Gastroesophageal sphincter (tissue), 4 donors: ENCODE data around the gene CXCL17. TPM values are rescaled to one million over a fixed set of nuclear protein-coding genes. Genes with fewer than 3 reads are reported as not detected.

Source experiments
- ATAC-seq: fragments of 150-250 bp; one replicate; pipeline ENCODE4 v1.9.1; 2016; ENCODE audit warnings: mild to moderate bottlenecking, moderate library complexity
- H3K27ac ChIP-seq, 4 donors: fragments of 200-600 bp; sonication (generic) in 3 of 4; 1 replicate in 3 of 4; 2 replicates in 1 of 4; pipeline ENCODE4 v1.5.1; 2016 to 2019
- H3K27me3 ChIP-seq: fragments of 200-600 bp; sonication (generic); one replicate; pipeline ENCODE4 v1.5.1; 2019
- H3K36me3 ChIP-seq, 2 donors: fragments of 200-600 bp; sonication (generic); one replicate each; pipeline ENCODE4 v1.5.1; 2019; ENCODE audit warnings: control low read depth in 1 of 2
- H3K4me1 ChIP-seq, 3 donors: fragments of 200-600 bp; sonication (generic); 1 replicate in 2 of 3; 2 replicates in 1 of 3; pipeline ENCODE4 v1.5.1; 2016 to 2019; ENCODE audit warnings: control low read depth in 2 of 3
- H3K4me3 ChIP-seq, 2 donors: fragments of 200-600 bp; sonication (generic); one replicate each; pipeline ENCODE4 v1.5.1; 2019; ENCODE audit warnings: mild to moderate bottlenecking in 1 of 2, moderate library complexity in 1 of 2
- H3K9me3 ChIP-seq, 3 donors: fragments of 200-600 bp; sonication (generic); one replicate each; pipeline ENCODE4 v1.5.1; 2017 to 2019; ENCODE audit warnings: control low read depth in 2 of 3
- EP300 ChIP-seq: sonication (generic); formaldehyde crosslinking; IDR thresholded peaks from one replicate; pipeline ENCODE4 v1.6.1; 2017; ENCODE audit warnings: antibody characterized with exemption, mild to moderate bottlenecking
- POLR2A ChIP-seq, 2 donors: fragments of 450-650 bp; IDR thresholded peaks; one replicate each; pipeline ENCODE4 v1.6.1; 2017; ENCODE audit warnings: antibody characterized with exemption in 2 of 2, mild to moderate bottlenecking in 2 of 2, moderate library complexity in 1 of 2
- POLR2AphosphoS5 ChIP-seq: sonication (generic); formaldehyde crosslinking; IDR thresholded peaks from one replicate; pipeline ENCODE4 v1.6.1; 2017; ENCODE audit warnings: antibody characterized with exemption
- WGBS, 2 donors: methylation state at CpG; one replicate each; pipeline ENCODE4 v1.1.5; 2018; ENCODE audit warnings: low coverage in 1 of 2; 5-methylcytosine and 5-hydroxymethylcytosine counted together
- small RNA-seq, 4 donors: library from RNA; depleted of rRNA; stranded (forward); fragments of <200 nt; gene quantifications; one replicate each; pipeline ENCODE3, GENCODE V24; 2016
- total RNA-seq, 4 donors: library from RNA; depleted of rRNA; stranded (reverse); fragments of >200 nt; gene quantifications; one replicate each; pipeline ENCODE4 v1.1.0, GENCODE V29; 2016
- TF ChIP-seq, protein P1 (sequence below), 4 experiments: fragments of 200-600 bp in 2 of 4; fragments of 450-650 bp in 2 of 4; sonication (generic) in 1 of 4; IDR thresholded peaks; one replicate each; pipeline ENCODE4 v1.5.1; 2017 to 2019; ENCODE audit warnings: antibody characterized with exemption in 4 of 4, mild to moderate bottlenecking in 2 of 4, moderate library complexity in 2 of 4

CXCL17 gene
- total RNA-seq, 4 donors from 2014 or later: 6.5 TPM; not detected in 3

DNA sequence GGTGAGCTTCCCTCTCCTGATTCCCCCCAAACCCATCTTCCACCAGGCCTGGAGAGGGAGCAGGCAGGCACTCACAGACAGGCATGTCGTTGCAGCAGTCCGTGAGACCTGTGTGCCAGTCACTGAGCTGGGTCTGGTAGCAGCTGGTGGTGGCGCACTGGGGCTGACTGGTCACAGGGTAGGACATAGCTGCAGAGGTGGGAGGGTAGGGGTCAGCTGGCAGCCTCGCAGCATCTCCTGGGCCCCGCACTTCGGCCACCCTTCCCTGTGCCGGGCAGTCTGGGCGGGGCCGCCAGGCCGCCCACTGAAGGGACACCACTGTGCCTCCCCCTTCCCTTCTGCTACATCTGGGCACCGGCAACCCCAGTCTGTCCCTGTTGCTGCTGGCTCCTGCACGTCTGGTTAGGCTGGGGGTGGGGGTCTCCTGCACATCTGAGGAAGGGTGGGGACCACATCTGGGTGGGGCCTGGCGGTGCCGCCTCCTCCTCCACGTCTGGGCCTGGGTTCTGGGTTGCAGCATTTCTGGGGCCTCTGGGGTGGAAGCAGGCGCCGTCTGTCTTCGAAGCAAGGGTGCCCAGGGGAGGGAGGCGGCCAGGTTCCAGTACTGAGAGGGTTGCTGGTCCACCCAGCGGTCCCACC is 53.8 kb downstream of the CXCL17 start:
- TF ChIP-seq POLR2AphosphoS5 (no peak), POLR2A (IDR thresholded peaks at IDR 0.05) (no peak), EP300 (no peak)
- TF ChIP-seq, protein P1, sequence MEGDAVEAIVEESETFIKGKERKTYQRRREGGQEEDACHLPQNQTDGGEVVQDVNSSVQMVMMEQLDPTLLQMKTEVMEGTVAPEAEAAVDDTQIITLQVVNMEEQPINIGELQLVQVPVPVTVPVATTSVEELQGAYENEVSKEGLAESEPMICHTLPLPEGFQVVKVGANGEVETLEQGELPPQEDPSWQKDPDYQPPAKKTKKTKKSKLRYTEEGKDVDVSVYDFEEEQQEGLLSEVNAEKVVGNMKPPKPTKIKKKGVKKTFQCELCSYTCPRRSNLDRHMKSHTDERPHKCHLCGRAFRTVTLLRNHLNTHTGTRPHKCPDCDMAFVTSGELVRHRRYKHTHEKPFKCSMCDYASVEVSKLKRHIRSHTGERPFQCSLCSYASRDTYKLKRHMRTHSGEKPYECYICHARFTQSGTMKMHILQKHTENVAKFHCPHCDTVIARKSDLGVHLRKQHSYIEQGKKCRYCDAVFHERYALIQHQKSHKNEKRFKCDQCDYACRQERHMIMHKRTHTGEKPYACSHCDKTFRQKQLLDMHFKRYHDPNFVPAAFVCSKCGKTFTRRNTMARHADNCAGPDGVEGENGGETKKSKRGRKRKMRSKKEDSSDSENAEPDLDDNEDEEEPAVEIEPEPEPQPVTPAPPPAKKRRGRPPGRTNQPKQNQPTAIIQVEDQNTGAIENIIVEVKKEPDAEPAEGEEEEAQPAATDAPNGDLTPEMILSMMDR (IDR thresholded peaks at IDR 0.05): no peak
- no peaks in the 10 kb centered on the region for H3K9me3 ChIP-seq
- no peaks in the 10 kb centered on the region for H3K36me3 ChIP-seq
- H3K27me3 ChIP-seq: peaks cover 77% of the 10 kb centered on the region
- no peak for ATAC-seq
- WGBS, 2 donors: 88% methylated on average over 7 of the region's 20 CpGs; no CpG with 5 or more reads in 1 of the 2 donors
- no peak overlapping the region for H3K4me3 ChIP-seq
- no peak overlapping the region for H3K27ac ChIP-seq
- H3K4me1 ChIP-seq: peaks cover 0 to 9% (median 5%) of the 10 kb centered on the region in 3 donors

DNA sequence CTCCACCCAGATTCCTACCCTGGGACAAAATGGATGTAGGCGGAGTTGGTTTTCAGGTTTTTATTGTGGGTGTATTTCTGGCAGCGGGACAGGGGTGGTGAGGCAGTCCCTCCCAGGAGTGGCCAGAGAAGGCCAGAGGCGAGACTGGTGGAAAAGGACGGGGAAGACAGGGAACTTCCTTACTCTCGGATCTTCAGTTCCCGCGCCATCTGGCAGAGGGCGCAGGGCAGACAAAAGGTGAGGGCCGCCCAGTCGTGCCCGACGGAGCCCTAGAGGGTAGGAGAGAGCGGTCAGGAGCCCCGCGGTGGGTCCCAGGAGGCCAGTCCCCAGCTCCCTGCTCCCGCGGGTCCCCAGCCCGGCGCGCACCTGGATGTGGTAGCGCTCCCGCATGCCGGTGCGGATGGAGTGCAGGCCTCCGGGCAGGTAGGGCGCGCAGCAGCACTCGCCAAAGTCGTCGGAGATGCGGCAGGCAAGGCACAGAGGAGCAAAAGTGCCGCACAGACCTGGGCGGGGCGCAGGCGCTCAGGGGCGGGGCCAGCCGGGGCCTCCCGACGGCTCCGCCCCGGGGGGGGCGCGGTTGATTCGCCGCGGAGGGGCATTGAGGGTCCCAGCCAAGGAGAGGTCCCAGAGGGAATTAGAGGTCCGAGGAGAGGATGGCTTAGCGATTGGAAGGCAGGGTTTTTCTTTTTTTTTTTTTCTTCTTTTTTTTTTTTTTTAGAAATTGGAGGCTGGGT is 55.6 kb downstream of the CXCL17 start:
- TF ChIP-seq, protein P1 (IDR thresholded peaks at IDR 0.05): peak in 3 of 4 experiments; percentile 22 to 57 (median 34)
- TF ChIP-seq POLR2AphosphoS5: no peak
- peak; percentile 84 for ATAC-seq
- WGBS, 2 donors: 0 to 1% methylated on average over 8 to 15 of the region's 48 CpGs
- Histone ChIP-seq H3K36me3 (no peaks in the 10 kb centered on the region), H3K4me1 (peaks cover 0 to 9% (median 5%) of the 10 kb centered on the region in 3 donors), H3K4me3 (peak overlapping the region; percentile 1 to 46), H3K9me3 (no peaks in the 10 kb centered on the region), H3K27me3 (peaks cover 96% of the 10 kb centered on the region), H3K27ac (peak overlapping the region in 1 of 4 donors; percentile 25)

DNA sequence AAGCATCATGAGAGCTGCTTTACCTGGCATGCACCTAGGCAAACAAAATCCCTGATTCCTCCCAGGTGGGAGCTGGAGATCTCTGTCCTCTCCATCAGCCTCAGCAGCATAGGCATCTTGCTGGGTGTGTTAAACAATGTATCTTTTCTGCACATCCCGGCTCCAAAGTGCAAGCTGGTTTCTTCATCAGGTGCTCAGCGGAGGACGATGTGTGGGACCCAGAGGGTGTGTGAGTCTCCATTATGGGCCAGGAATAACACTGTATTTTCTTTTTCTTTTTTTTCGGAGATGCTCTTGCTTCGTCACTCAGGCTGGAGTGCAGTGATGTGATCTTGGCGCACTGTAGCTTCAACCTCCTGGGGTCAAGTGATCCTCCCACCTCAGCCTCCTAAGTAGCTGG is 62.6 kb downstream of the CXCL17 start:
- no peak for TF ChIP-seq POLR2AphosphoS5
- TF ChIP-seq POLR2A (IDR thresholded peaks at IDR 0.05): no peak
- TF ChIP-seq EP300: no peak
- TF ChIP-seq, protein P1 (IDR thresholded peaks at IDR 0.05): no peak
- Histone ChIP-seq H3K9me3 (no peaks in the 10 kb centered on the region), H3K27me3 (peaks cover 32% of the 10 kb centered on the region), H3K4me1 (no peaks in the 10 kb centered on the region), H3K36me3 (peaks cover 0 to 18% of the 10 kb centered on the region in 2 donors), H3K27ac (no peak overlapping the region), H3K4me3 (no peak overlapping the region)
- 58 to 87% methylated on average over 3 of the region's 6 CpGs for WGBS, 2 donors
- ATAC-seq: no peak

Small RNA genes within 50 kb of the gene (small RNA-seq; reads per million reads assigned to genes)
- 0 reads per million in 4 donors for gene RNU4-60P

Other genes with a start within 250 kb of the CXCL17 start
- gene DEDD2, start 225.3 kb downstream of the CXCL17 start, total RNA-seq: 10 to 100 TPM; 31.1 to 39.3 (median 33.4) TPM
- 10 to 100 TPM in 1 of 4 donors, 1 to 10 TPM in 3; 4.6 to 10.4 (median 7.8) TPM for gene ZNF526, start 222.6 kb downstream of the CXCL17 start, total RNA-seq
- gene GSK3A, start 200.3 kb downstream of the CXCL17 start, total RNA-seq: 10 to 100 TPM; 30.8 to 51.0 (median 35.1) TPM
- 10 to 100 TPM; 28.4 to 46.4 (median 39.9) TPM for gene ERF, start 187.8 kb downstream of the CXCL17 start, total RNA-seq
- gene CIC, start 173.7 kb downstream of the CXCL17 start, total RNA-seq: 10 to 100 TPM; 31.4 to 69.4 (median 49.0) TPM
- under 1 TPM in 1 of 4 donors, not detected in 3; 0.93 TPM for gene PRR19, start 140.8 kb downstream of the CXCL17 start, total RNA-seq
- gene PAFAH1B3, start 140.3 kb downstream of the CXCL17 start, total RNA-seq: 10 to 100 TPM in 1 of 4 donors, 1 to 10 TPM in 2, under 1 TPM in 1; 0.93 to 13.6 (median 5.8) TPM
- under 1 TPM in 1 of 4 donors, not detected in 3; 0.27 TPM for gene TMEM145, start 129.6 kb downstream of the CXCL17 start, total RNA-seq
- 10 to 100 TPM; 13.9 to 44.4 (median 18.1) TPM for gene MEGF8, start 117.3 kb downstream of the CXCL17 start, total RNA-seq
- gene CNFN, start 52.6 kb downstream of the CXCL17 start, total RNA-seq: 10 to 100 TPM in 1 of 4 donors, 1 to 10 TPM in 1, not detected in 2; 1.7 to 17.5 TPM
- gene LIPE, start 15.6 kb downstream of the CXCL17 start, total RNA-seq: 10 to 100 TPM in 1 of 4 donors, 1 to 10 TPM in 3; 3.4 to 15.3 (median 6.6) TPM
- gene CEACAM1, start 85.5 kb upstream of the CXCL17 start, total RNA-seq: 10 to 100 TPM in 1 of 4 donors, 1 to 10 TPM in 1, under 1 TPM in 2; 0.66 to 10.1 (median 0.99) TPM
- not detected for gene CEACAM8, start 152.0 kb upstream of the CXCL17 start, total RNA-seq